ENCODE results near the gene TAGLN2.

TAGLN2 gene

DNA sequence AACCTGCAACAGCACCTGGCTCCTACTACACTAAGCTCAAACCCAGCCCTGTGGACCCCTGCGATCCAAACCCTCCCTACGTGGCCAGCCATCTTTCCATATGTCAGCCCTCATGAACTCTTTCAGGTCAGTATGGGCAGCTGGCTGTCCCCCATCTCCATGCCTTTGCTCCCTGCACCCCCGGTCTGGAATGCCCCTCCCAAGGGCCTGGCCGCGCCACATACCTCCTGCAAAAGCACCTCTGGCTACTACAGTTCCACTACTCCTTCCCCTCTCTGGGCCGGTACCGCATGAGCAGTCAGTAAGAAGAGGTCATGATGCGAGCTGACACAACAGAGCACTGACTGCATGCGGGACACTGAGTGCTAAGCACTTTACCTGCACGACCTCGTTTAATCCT lies 10.0 kb upstream of the TAGLN2 start:
- no peak for DNase-seq (ENCODE audit: low spot score)

DNA sequence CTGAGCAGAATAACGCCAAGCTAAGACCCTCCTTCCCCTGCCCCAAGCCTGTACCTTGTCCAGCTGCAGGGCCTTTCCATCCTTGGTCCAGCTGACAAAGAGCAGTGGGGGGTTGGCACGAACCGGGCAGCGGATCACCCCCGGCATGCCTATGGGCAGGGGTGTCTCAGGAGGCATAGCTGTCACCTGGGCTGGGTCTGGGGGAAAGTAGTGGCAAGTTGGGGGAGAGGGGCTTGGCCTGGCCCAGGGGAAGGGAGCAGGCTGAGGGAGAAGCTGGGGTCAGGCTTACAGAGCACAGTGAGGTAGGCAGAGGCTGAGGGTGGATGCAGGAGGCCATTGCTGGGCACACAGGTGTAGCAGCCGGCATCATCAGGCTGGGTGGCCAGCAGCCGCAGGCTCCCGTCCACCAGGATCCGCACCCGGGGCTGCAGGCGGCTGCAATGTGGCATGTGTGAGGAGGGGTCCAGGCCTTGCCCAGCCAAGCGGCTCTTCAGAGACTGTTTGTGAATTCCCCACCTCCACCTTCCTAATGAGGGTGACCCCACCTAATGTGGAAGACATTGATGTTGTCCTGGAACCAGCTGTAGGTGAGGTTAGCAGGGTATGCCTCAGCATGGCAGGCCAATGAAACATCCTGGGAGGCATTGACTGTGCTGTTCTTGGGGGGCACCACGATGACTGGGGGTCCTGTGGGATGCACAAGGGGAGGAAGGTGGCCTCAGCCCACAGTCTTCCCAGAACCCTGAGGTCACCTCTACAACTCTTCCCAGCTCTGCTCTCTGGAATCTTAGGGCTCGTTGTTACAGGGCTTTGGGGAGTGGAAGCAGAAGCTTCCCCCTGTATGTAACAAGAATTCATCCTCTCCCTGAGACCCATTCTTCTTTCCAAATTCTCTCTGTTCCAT lies 9.1 kb upstream of the TAGLN2 start:
- no peak for DNase-seq (ENCODE audit: low spot score)

DNA sequence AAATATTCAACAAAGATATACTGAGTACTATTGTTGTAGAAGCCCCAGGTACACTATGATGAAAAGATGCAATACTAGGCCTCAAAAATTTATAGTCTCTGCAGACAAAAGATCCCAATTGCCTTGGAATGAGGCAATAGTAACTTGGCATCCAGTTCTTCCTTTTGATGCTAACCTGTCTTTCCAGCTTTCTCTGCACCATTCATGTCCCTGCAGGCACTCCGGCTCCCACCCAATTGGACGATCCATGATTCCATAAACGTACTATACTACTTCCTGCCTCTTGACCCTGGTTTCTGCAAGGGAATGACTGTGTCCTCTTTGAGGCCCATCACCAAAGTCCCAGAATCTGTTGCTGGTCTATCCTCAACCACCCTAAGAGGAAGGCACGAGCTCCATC lies 8.0 kb upstream of the TAGLN2 start:
- DNase-seq (ENCODE audit: low spot score): no peak

DNA sequence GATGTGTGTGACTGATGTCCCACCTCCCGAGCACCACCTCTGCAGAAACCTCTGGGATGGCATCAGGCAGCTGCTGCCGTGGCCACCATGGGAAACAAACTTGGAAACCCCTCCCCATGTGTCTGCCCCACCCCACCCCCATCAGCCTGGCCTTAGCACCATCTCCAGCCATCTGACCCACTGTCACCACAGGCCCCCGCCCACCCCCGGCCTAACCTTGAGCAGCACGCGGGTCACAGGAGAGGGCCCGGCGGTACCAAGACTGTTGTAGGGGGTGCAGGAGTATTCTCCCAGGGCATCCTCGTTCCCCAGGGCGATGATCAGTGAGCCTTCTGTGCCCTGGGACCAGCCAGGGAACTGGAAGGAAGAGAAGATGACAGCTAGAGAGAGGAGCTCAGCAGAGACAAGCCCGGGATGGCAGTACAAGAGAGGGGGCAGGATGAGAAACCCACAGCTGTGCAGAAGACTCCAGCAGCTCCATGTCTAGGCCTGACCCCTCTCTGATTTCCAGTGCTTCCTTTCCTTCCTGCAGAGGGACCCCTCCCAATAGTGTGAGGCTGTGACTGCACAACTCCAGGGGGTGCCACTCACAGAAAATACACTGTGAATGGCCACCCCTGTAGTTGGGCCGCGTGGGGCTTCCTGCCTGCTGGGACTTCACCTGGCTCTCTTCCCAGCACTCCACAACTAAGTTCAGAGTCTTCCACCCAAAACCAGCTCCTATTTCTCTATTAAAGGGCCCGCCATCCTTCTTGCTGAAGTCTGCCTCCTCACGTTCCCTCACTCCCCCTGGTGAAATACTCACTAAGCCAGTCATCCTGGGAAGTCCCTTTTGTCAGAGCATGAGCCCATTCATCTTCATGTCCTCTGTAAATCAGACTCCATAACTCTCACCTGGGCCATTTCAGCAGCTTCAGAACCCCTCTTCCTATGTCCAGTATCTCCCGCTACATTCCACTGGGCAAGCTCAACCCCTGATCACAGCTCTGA lies 7.3 kb upstream of the TAGLN2 start:
- DNase-seq (ENCODE audit: low spot score): no peak

DNA sequence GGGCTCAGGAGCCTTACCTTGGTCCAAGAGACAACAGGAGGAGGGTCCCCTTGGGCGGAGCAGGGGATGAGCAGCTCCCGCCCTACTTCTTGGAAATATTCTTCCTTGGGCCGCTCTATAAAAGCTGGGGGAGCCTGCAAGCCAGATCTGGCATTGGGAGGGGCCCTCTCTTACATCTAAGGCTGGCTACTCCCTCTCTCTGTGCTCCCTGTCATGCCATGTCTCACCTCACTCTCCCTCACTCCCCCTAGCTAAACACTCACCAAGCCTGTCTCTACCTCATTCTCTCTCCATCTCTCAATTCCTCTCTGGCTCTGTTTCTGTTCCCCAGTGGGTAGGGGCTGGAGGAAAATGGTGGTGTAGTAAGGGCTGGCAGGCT lies 6.5 kb upstream of the TAGLN2 start:
- no peak for DNase-seq (ENCODE audit: low spot score)

DNA sequence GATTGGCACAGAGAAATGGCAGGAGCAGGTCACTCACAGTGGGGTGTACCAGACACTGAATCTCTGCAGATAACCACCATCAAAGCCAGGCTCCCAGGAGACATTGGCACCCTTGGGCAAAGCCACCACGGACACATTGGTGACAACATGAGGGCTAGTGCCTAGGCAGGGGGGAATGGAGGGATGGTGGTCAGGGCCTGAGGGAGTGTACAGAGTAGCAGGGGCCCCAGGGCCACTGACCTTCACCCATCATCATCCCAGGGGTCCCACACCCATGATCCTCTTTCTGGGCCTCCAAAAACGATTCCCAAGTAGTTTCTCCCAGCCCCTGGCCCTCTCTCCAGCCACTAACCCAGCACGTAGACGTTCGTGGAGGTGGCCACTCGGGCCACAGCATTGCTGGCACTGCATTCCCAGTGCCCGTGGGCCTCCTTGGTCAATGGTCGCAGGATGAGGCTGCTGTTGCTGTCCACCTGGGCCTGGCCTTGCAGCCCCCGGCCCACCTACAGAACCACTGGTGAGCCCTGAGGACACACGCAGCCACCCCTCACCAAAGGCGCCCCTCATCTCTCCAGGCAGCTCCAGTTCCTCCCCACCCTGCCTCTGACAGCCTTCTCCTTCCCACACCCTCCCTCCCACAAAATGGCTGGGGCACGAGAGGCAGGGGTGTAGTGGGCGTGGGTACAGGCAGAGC lies 5.9 kb upstream of the TAGLN2 start:
- DNase-seq (ENCODE audit: low spot score): no peak

DNA sequence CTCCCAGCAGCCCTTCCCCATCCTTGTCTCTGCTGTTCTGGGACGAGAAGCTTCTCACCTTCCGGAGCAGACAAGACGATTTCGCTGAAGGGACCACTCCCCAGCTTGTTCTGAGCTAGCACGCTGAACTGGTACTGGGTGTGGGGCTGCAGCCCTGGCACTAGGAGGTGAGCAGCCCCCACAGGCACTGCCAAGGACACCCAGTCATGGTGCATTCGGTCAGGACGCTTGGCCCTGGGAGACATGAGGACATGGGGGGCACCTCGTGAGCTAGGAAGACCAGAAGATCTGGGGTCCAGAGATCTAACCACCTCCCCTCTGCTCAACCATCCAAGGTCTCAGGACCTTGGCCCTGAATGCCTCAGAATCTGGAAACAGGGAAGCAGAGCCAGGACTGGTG lies 5.3 kb upstream of the TAGLN2 start:
- no peak for DNase-seq (ENCODE audit: low spot score)

DNA sequence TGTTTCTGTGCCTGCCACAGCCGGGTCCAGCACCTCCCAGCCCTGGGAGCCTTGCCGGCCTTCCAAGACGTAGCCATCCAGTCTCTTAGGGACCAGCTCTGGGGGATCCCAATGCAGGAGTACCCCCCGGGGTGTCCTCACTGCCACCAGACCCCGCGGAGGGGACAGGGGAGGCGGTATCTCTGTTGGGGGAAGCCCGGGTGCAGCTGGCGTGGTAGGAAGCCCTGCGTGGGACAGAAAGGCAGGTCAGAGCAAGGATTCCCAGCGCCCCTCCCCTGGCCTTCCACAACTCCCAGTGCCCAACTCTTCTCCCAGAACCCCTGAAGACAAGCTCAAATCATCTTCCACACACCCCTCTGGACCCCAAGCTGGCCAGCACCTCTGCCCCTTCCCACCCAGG lies 4.9 kb upstream of the TAGLN2 start:
- no peak for DNase-seq (ENCODE audit: low spot score)

DNA sequence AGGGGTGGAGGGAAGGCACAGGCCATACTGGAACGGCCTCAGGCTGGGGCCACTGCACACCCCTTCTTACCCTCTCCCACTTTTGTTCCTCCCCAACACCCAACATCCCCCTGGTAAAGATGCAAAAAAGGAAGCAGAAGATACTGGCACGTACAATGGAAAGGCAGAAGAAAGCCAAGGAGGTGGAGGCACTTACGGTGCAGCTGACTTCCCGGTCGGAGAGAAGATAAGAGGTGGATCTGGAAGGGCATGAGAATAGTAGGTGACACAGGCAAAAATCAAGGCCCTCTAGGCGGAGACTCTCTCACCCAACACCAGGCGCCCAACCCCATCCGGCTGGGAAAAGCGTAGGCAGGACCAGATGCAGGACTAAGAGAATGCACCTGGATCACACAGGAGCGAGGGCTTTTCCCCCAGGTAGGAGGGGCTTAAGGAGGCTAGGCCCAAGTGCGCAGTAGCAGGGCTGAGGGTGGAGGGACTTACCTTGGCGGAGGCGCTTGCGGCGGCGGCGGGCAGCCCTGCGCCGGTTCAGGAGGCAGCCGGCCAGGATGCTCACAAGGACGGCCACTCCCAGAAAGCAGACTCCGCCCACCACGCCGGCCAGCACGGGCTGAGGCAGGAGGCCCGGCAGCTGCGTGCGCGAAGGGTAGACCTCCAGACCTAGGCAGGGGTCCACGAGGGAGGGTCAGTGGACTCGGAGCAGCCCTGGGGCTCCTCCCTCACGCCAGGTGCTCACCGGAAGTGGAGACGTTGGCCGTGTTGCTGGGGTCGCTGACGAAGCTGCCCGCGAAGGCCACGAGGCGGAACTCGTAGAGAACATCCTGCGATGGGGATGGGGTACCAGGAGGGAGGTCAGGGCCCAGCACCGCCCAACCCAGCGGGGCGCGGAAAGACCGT lies 4.1 kb upstream of the TAGLN2 start:
- no peak for DNase-seq (ENCODE audit: low spot score)

DNA sequence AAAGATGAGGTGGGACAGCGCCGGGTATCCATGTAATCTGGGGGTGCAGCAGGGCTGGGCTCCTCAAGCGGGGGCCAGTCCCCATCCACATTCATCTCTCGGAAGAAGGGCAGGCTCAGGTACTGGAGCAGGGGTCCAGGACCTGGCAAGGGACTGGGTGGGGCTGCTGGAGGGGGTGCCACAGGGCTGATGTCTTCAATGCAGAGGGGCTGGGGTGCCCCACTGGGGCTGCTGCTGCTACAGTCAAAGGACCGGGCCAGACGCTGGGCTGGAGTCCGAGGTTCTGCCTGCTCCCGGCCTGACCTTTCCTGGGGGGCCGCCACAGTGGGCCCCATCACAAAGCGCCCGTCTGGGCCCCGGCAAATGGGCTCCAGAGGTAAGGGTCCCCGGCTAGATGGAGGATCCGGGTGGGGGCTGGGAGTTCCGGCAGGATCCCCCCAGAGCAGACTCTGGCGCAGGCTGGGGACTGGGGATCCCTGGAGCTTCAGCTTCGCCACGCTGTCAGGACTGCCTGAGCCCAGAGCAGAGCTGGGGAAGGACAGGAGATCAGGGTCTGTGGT lies 3.3 kb upstream of the TAGLN2 start:
- no peak for DNase-seq (ENCODE audit: low spot score)

DNA sequence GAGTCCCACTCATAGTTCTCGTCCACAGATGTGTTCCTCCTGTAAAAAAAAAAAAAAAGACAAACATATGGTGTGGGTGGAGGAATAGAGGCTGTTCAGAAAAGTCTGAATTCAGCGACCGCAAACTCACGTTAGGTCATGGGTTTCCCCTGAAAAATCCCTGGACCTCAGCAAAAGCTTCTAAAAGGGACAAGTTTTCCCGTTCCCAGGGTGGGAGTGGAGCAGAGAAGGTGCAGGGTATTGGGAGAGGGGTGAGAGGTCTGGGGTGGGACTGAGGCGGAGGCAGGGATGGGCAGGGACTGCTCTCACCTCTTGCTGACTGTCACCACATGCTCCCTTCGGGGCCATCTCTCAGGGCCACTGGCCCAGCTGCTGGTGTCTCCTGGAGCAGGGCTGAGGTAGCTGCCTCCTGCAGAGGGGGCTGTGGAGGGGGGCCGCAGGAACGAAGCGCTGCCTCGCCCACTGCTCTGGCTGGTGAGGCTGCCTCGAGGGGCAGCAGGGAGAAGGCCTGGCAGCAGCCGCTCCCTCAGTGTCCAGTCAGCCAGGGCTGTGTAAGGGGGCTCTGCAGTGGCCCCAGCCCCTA lies 2.6 kb upstream of the TAGLN2 start:
- no peak for DNase-seq (ENCODE audit: low spot score)

DNA sequence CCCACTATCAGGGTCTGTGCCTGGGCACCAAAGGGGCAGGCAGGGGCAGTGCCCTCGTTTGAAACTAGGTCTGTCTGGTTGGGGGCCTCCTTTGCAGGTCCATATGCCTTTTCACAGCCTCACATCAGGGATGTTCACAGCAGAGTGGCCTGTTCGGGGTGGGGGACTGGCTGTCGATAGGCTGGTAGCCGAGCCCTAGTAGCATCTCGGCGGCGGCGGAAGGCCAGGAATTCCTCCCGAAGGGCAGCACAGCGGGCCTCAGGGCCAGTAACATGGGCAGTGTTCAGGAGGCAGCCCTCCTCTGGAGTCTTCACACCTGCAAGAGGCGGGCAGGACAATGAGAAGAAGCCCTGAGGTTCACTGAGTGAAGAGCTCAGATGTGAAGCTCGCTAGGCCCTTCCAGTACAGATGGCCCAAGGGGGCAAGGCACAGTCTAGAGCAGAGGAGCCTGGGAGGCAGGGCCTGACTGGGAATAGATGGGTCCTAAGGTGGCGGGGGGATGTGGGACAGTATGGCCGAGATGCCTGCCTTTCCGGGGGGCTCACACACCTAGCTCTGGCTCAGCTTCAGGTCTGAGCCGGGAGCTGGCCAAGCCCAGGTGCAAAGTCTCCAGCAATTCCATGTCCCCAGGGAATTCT lies 2.0 kb upstream of the TAGLN2 start:
- no peak for DNase-seq (ENCODE audit: low spot score)

DNA sequence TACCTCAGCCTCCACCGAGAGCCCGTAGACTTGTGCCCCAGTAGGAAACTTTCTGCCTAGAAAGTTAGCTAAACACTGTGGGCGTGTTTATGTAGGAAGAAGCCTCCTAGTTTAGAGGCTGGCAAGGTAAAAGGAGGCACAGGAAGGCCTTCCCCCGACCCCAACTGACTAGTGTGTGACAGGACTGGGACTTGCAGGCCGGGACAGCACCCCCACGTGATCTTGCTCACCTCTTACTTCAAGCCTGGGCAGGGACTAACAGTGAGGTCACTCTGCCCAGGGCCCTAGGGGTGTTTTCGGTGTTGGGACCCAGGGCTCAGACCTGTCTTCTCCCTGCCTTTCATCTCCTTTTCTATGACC lies 392 bp upstream of the TAGLN2 start:
- DNase-seq (ENCODE audit: low spot score): peak; percentile 55

DNA sequence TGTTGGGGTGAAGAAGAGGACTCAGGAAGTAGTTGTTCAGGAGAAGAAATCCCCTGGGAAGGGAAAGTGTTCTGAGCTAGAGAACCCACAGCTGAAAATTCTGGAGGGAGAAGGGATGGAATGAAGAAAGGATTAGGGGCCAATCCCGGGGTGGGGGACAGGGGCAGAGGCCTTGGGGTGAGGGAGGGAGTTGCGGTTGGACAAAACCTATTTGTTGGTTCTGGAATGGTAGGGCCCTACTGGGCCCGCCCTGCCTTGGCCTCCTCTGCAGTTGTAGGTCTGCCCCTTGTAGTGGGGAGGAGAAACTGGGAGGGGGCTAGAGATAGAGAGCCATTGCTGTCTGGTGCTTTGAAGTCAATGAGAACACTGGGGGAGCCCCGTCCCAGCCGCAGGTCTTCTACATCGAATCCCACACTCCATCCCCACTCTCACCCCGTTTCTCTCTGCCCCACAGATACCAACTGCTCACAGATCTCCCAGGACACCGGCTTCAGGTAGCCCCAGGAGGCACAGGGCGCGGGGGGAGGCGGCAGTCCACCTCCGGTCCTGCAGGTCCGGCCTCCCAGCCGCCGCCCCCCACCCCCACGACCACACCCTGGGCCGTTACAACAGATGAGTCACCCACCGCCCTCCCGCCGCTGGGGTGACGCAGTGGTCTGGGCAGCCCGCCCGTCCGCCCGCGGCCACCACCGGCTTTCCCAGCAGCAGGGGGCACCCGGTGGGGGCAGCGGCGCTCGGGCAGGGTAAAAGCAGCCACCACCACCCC lies 1.1 kb downstream of the TAGLN2 start:
- peak; percentile 82 for DNase-seq (ENCODE audit: low spot score)

DNA sequence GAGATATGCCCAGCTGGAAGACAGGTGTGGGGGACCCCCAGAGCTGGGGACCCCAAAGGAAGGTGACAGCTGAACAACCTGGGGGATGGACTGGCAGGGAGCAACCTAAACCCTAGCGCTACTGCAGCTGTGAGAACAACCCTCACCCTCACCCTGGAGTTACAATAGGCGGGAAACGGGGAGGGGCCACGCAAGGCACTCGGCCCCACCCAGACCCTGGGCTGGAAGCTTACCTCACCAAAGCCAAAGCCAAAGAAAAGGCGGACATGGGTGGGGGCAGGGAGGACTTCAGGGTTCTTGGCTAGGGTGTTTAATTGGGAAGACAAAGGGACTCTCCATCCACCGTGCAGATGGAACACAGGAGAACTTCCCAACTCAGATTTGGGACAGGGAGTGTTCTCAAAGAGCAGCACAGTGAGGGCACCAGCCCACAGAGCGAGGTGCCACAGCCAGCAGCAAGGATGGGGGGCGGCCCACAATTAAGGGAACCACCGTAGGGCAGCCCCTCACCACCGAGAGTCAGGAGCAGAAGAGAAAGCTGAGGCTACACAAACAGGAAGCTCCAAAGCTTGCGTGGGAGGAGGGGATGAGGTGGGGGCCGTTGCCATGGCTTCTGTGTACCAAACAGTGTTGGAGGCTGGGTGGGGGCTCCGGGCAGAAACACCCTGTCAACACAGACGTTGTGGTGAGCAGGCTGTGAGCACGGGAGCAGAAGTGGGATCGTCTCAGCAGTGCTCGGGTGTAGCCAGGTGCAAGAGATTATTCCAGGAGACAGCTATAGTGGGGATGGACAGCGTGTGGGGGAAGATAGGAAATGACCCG lies 1.9 kb downstream of the TAGLN2 start:
- DNase-seq (ENCODE audit: low spot score): peak; percentile 64

DNA sequence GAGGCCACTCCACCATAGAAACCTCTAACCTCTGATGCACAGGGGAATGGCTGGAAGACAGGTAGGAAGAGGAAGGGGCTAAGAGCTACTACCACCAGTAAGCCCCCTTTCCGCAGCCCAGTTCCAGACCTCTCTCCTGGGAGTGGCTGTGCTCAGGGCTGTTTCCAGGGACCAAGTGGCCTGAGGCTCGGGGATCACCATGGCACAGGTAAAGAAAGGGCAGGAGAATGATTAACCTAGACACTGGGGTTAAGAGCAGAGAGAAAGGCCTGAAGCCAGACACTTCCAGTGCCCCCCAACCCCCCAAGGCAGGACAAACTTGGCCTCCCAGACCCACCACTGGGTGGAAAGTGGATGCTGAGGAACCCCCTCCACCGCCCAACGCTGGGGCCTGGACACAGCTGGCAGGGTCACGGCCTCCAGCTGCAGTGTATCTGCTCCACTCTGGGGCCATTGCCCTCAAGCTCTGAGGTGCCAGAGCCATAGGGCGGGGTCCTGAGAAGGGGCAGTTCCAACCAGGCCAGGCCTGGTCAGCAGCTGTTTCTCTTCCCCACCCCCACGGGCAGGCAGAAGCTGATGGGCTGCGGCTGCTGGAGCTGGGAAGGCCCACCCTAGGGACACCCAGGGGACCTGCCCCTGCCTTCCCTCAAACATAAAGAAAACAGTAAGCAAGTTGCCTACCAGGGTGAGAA lies 2.6 kb downstream of the TAGLN2 start:
- DNase-seq (ENCODE audit: low spot score): no peak

DNA sequence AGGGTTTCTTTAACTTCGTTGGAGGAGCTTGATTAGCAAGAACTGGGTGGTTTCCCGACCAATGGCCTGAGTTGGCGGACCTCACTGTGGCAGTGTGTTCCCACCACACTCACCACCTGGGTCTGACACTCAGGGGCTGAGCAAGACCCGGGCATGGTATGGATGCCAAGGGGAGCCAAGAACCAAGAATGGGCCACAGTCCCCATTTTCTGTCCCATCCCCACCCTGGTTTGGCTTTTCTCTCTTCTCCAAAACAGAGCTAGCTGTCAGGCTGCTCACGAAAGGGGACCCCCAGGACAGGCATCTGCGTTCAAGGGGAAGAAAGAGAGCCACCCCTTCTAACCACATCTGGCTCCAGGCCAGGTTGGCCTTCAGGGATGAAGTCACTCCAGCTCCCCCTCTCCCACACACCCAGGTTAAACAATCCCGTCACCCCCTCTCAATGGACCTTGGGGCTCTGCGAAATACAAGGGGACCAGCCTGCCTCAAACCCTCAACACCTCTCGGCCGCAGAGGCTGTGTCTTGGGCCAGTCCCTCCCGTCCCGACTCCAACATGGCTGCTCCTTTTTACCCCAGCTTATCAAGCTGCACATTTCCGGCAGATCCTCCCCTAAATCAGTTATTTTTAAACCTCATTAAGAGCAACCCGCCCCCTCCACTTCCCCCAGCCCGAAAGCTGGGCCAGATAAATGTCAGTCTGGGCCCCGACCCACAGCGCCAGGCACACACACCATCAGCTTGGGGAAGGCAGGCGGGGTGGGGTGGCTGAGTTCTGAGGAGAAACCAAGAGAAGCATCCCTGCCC lies 3.4 kb downstream of the TAGLN2 start:
- no peak for DNase-seq (ENCODE audit: low spot score)

All from HuH-7 (cell line).